IMR-90 (cell line): Measurements from ENCODE around the gene ADRB2. TPM values are rescaled to one million over a fixed set of nuclear protein-coding genes. Genes with fewer than 3 reads are reported as not detected.

Experiments
- ATAC-seq: fragments of 200-7000 bp; cut with Tn5 transposase; 2 replicates; pipeline ENCODE4 v1.9.1; 2020; ENCODE audit warnings: low read depth, mild to moderate bottlenecking, moderate library complexity
- BruUV-seq: library from RNA; stranded (reverse); fragments of 400-500 nt; replicated peaks from 2 replicates; lab custom pipeline; 2021; lab: Mats Ljungman, UMichigan
- CTCF ChIA-PET: fragments of 300-600 bp; formaldehyde crosslinking; extraction: SDS; loops from one replicate; lab custom pipeline; 2021; ENCODE audit warnings: antibody characterized with exemption; lab: Yijun Ruan, JAX
- POLR2A ChIA-PET: fragments of 300-600 bp; sonication (Branson Sonifier 250); formaldehyde crosslinking; loops from one replicate; lab custom pipeline; 2022; ENCODE audit warnings: antibody characterized with exemption; ENCODE audit not compliant: unreplicated experiment; lab: Charles Lee
- DNase-seq: peaks from one replicate; pipeline ENCODE4 v3.0.0; 2013
- H2AFZ ChIP-seq: replicated peaks from 2 replicates; pipeline ENCODE3; 2013; ENCODE audit warnings: low read length, mild to moderate bottlenecking; ENCODE audit not compliant: poor library complexity
- H2AK5ac ChIP-seq: 2 replicates; pipeline ENCODE4 v1.6.1; 2013; ENCODE audit warnings: low read depth, low read length, inconsistent platforms
- H2AK9ac ChIP-seq: replicated peaks from 2 replicates; pipeline ENCODE3; 2013; ENCODE audit warnings: mild to moderate bottlenecking, low read depth, low read length, moderate library complexity; ENCODE audit not compliant: poor library complexity
- H2BK120ac ChIP-seq: 2 replicates; pipeline ENCODE4 v1.6.1; 2013; ENCODE audit warnings: low read depth, low read length, inconsistent platforms
- H2BK15ac ChIP-seq: 3 replicates; pipeline ENCODE4 v1.6.1; 2013; ENCODE audit warnings: low read depth, low read length, inconsistent platforms
- H2BK20ac ChIP-seq: 2 replicates; pipeline ENCODE4 v1.6.1; 2013; ENCODE audit warnings: low read depth, mild to moderate bottlenecking, inconsistent platforms, low read length, moderate library complexity
- H2BK5ac ChIP-seq: 2 replicates; pipeline ENCODE4 v1.6.1; 2013; ENCODE audit warnings: mild to moderate bottlenecking, low read depth, low read length, inconsistent platforms; ENCODE audit not compliant: poor library complexity, severe bottlenecking
- H3K14ac ChIP-seq: replicated peaks from 2 replicates; pipeline ENCODE4 v1.6.1; 2013; ENCODE audit warnings: low read depth, low read length, inconsistent platforms
- H3K18ac ChIP-seq: 2 replicates; pipeline ENCODE4 v1.6.1; 2013; ENCODE audit warnings: low read depth, low read length, control low read depth
- H3K23ac ChIP-seq: 2 replicates; pipeline ENCODE4 v1.6.1; 2013; ENCODE audit warnings: low read depth, low read length, inconsistent platforms
- H3K27ac ChIP-seq: 2 replicates; pipeline ENCODE4 v1.5.1; 2013; ENCODE audit warnings: mild to moderate bottlenecking, control low read depth, low read length; ENCODE audit not compliant: insufficient read depth
- H3K27me3 ChIP-seq: 2 replicates; pipeline ENCODE4 v1.6.1; 2013; ENCODE audit warnings: low read length; ENCODE audit not compliant: control insufficient read depth, insufficient read depth
- H3K36me3 ChIP-seq: 2 replicates; pipeline ENCODE4 v1.6.1; 2013; ENCODE audit warnings: low read length, mixed read lengths; ENCODE audit not compliant: control insufficient read depth, insufficient read depth
- H3K4ac ChIP-seq: 2 replicates; pipeline ENCODE4 v1.6.1; 2013; ENCODE audit warnings: low read depth, low read length, inconsistent platforms
- H3K4me1 ChIP-seq: 2 replicates; pipeline ENCODE4 v1.6.1; 2013; ENCODE audit warnings: low read length, mixed read lengths; ENCODE audit not compliant: control insufficient read depth, insufficient read depth
- H3K4me2 ChIP-seq: 2 replicates; pipeline ENCODE4 v1.6.1; 2013; ENCODE audit warnings: low read depth, mild to moderate bottlenecking, control low read depth, low read length, moderate library complexity
- H3K4me3 ChIP-seq: 2 replicates; pipeline ENCODE4 v1.5.1; 2013; ENCODE audit warnings: low read depth, mild to moderate bottlenecking, control low read depth, low read length, moderate library complexity; ENCODE audit not compliant: insufficient read depth
- H3K56ac ChIP-seq: 2 replicates; pipeline ENCODE4 v1.6.1; 2013; ENCODE audit warnings: low read length, inconsistent platforms; ENCODE audit not compliant: insufficient read depth; ENCODE audit errors: extremely low read depth
- H3K79me1 ChIP-seq, 2 experiments: 2 replicates each; pipeline ENCODE4 v1.6.1; 2013; ENCODE audit warnings: low read length in 2 of 2, inconsistent platforms in 1 of 2, low read depth in 1 of 2
- H3K9ac ChIP-seq: 2 replicates; pipeline ENCODE4 v1.6.1; 2013; ENCODE audit warnings: low read depth, low read length, control low read depth
- H3K9me1 ChIP-seq: 2 replicates; pipeline ENCODE4 v1.6.1; 2013; ENCODE audit warnings: low read length, inconsistent platforms; ENCODE audit not compliant: insufficient read depth
- H3K9me3 ChIP-seq: 2 replicates; pipeline ENCODE4 v1.6.1; 2013; ENCODE audit warnings: low read length; ENCODE audit not compliant: control insufficient read depth, insufficient read depth
- H4K20me1 ChIP-seq: 2 replicates; pipeline ENCODE4 v1.6.1; 2013; ENCODE audit warnings: low read length, inconsistent platforms; ENCODE audit not compliant: insufficient read depth
- H4K5ac ChIP-seq: 2 replicates; pipeline ENCODE4 v1.6.1; 2013; ENCODE audit warnings: mild to moderate bottlenecking, low read depth, low read length, control low read depth
- H4K8ac ChIP-seq, 2 experiments: 2 replicates each; pipeline ENCODE4 v1.6.1; 2013; ENCODE audit warnings: low read depth in 2 of 2, low read length in 2 of 2, control low read depth in 1 of 2, inconsistent platforms in 1 of 2
- H4K91ac ChIP-seq: 2 replicates; pipeline ENCODE4 v1.6.1; 2013; ENCODE audit warnings: low read depth, low read length, inconsistent platforms; ENCODE audit not compliant: insufficient read depth
- MAFK ChIP-seq: IDR thresholded peaks from 2 replicates; pipeline ENCODE4 v1.6.1; 2012; ENCODE audit warnings: low read depth, low read length, improper control_type of control experiment
- NFE2L2 ChIP-seq: fragments of 150-350 bp; IDR thresholded peaks from 2 replicates; pipeline ENCODE4 v1.6.1; 2016; ENCODE audit warnings: low read depth, mild to moderate bottlenecking, low read length
- POLR2A ChIP-seq: IDR thresholded peaks from 2 replicates; pipeline ENCODE4 v1.6.1; 2012; ENCODE audit warnings: mild to moderate bottlenecking, low read depth, low read length
- RAD21 ChIP-seq: IDR thresholded peaks from 2 replicates; pipeline ENCODE4 v1.6.1; 2012; ENCODE audit warnings: low read length, improper control_type of control experiment
- RFX5 ChIP-seq: IDR thresholded peaks from 2 replicates; pipeline ENCODE4 v1.8.0; 2012; ENCODE audit warnings: low read depth, mild to moderate bottlenecking, low read length, moderate library complexity
- WGBS, 2 experiments: methylation state at CpG; one replicate each; pipeline versions ENCODE4 v1.1.5 to v1.1.7; 2013; ENCODE audit warnings: missing lambda C conversion rate in 2 of 2; ENCODE audit not compliant: insufficient read length in 1 of 2; ENCODE audit errors: extremely low coverage in 2 of 2; 5-methylcytosine and 5-hydroxymethylcytosine counted together
- dilution Hi-C: fragments of 300-500 bp; cut with HindIII; formaldehyde crosslinking; loops from one replicate; pipeline ENCODE4 v1.14.3; 2018; ENCODE audit warnings: low sequenced_read_pairs; ENCODE audit not compliant: unreplicated experiment
- in situ Hi-C: fragments of 300-500 bp; cut with MboI; formaldehyde crosslinking; loops from 3 replicates; pipeline ENCODE4 v1.14.3; 2019; ENCODE audit warnings: low sequenced_read_pairs, inconsistent platforms, mixed read lengths
- intact Hi-C: fragments of 100-400 bp; cut with micrococcal nuclease; formaldehyde crosslinking; loops from 2 replicates; pipeline ENCODE4 v1.10.0; 2022
- polyA plus RNA-seq, 3 experiments: library from polyadenylated mRNA; depleted of rRNA; stranded (reverse); fragments of >200 nt; gene quantifications; 2 replicates each; pipeline ENCODE4 v1.2.3, GENCODE V29; 2012; ENCODE audit warnings: low replicate concordance in 1 of 3
- total RNA-seq: library from RNA; depleted of rRNA; stranded (reverse); fragments of >200 nt; gene quantifications from 2 replicates; pipeline ENCODE4 v1.2.3, GENCODE V29; 2012
- TF ChIP-seq, protein P1 (sequence below): fragments of 150-350 bp; IDR thresholded peaks from 2 replicates; pipeline ENCODE4 v1.6.1; 2017; ENCODE audit warnings: mild to moderate bottlenecking, antibody characterized with exemption, low read length, low read depth

The ADRB2 gene
- total and polyA plus RNA-seq, 2 of the 4 experiments (the other 2 are of a cell fraction): 1.6 to 3.4 TPM

DNA sequence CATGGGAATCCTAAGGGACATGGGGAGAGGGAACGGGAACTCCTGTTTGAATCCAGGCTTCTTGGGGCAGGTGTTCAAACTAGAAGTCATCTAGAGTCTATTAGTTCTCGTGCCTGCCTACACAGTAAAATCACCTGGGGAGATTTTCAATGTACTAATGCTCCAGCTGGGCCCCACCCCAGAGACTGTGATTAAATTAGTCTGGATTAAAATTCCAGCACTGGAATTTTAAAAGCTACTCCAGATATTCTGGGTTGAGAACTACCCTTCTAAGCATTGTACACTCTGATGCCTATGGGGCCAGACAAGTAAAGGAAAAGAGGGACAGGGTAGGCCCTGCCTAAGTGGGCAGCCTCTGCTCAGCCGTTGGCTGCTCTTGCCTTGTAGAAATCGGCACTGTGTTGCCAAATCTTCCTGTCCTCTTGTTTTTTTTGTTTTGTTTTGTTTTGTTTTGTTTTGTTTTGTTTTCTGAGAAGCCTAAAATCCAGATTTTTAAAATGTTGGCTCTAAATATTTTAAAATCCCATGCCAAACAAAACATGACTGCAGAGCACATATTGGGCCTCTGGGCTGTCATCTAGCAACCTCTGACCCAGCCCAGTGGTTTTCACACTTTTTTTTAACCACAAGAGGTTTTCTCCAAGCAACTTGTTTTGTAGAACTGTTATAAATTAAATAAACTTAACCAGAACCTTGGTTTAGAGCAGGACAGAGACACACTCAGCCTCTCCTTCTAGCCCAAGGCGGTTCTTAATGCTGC is 29.0 kb downstream of the ADRB2 start (continued):
- no peak for TF ChIP-seq NFE2L2

DNA sequence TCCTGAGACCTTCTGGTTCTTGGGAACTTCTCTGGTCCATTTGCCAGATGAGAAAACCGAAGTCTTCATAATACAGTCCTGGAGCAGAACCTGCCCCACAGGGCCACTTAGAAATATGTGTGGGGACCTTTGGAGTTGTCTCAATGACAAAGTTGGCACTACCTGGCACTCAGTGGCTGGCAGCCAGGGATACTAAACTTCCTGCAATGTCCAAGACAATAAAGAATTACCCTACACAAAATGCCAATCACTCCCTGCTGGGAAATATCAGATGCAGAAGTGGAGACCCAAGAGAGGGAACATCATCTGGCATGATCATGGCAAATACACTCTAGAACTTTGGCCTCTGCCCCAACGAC is 29.6 kb downstream of the ADRB2 start:
- Histone ChIP-seq H3K9ac (no peak overlapping the region), H3K4me3 (no peak overlapping the region), H3K18ac (no peak overlapping the region), H2AFZ (no peak overlapping the region), H2AK5ac (no peak overlapping the region), H3K14ac (no peak overlapping the region), H3K4ac (no peak overlapping the region), H2BK20ac (no peak overlapping the region), H3K36me3 (no peaks in the 10 kb centered on the region), H3K27me3 (no peaks in the 10 kb centered on the region), H3K4me1 (0 out of 2 replicates have a peak, but pooled peaks cover 2% of the 10 kb centered on the region), H3K23ac (no peak overlapping the region), H2AK9ac (no peak overlapping the region), H4K20me1 (no peaks in the 10 kb centered on the region), H3K79me1 (no peaks in the 10 kb centered on the region), H2BK120ac (no peak overlapping the region), H3K4me2 (no peak overlapping the region), H3K9me1 (0 out of 2 replicates have a peak, but pooled peaks cover 3% of the 10 kb centered on the region), H2BK15ac (no peak overlapping the region), H4K5ac (no peak overlapping the region), H4K91ac (no peak overlapping the region), H3K9me3 (no peaks in the 10 kb centered on the region), H3K56ac (no peak overlapping the region), H3K27ac (no peak overlapping the region), H2BK5ac (no peak overlapping the region), H4K8ac (no peak overlapping the region)
- dilution Hi-C loops: no loop called here
- no CpG with 5 or more reads among the region's 2 CpGs for WGBS, 2 experiments
- POLR2A ChIA-PET: no interaction called here
- DNase-seq: no peak
- TF ChIP-seq MAFK: no peak
- TF ChIP-seq, protein P1, sequence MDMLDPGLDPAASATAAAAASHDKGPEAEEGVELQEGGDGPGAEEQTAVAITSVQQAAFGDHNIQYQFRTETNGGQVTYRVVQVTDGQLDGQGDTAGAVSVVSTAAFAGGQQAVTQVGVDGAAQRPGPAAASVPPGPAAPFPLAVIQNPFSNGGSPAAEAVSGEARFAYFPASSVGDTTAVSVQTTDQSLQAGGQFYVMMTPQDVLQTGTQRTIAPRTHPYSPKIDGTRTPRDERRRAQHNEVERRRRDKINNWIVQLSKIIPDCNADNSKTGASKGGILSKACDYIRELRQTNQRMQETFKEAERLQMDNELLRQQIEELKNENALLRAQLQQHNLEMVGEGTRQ: no peak
- no peak for TF ChIP-seq POLR2A
- TF ChIP-seq RAD21: no peak
- TF ChIP-seq RFX5: no peak
- CTCF ChIA-PET: no interaction called here
- intact Hi-C loops: no loop called here
- BruUV-seq: no TSS peak
- in situ Hi-C loops: no loop called here
- no peak for ATAC-seq
